Stimulated activated CD8-positive, alpha-beta memory T cell treated with anti-CD3 and anti-CD28 coated beads, Interleukin-7, amount 100 ng/mL, for 4 hours (primary cell): ENCODE results near the gene ENOX1.
"Not testable (repeated sequence)": the region's sequence is repeated elsewhere in the genome, so short reads cannot be mapped to it uniquely, and the experiment has no call there.

Experiments
- DNase-seq, 2 donors: peaks; one replicate each; pipeline ENCODE4 v3.0.0-alpha.2; 2020; ENCODE audit warnings: low read depth in 2 of 2

The ENOX1 gene

DNA sequence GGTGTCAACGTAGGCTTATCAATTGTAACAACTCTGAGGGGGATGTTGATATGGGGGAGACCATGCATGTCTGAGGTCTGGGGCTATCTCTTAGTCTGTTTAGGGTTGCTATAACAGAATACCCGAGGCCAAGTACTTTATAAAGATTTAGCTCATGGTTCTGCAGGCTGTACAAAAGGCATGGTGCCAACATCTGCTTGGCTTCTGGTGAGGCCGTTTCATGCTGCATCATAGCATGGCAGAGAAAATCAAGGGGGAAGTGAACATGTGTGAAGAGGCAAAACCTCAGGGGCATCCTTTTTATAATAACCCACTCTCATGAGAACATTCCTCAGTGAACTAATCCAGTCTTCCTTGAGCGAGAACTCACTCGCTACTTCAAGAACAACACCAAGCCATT lies 353.8 kb downstream of the ENOX1 start:
- no peak for DNase-seq

DNA sequence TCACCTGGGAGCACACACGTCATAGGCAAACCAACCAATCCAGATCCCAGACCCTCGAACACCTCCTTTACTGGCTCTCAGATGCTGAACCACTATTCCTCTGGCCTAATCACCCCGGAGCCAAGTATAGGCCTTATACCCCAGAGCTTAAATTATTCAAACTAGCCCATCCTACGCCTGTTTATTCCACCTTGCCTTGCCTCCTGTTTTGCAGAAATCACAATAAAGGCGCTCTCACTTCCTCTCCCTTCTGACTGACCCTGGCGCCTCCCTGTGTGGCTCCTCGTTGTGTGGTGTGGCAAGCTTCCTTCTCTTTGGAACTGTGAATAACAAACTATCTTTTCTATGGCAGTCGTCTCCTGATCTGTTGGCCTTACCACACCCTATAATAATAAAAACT lies 354.9 kb downstream of the ENOX1 start:
- DNase-seq = no peak

DNA sequence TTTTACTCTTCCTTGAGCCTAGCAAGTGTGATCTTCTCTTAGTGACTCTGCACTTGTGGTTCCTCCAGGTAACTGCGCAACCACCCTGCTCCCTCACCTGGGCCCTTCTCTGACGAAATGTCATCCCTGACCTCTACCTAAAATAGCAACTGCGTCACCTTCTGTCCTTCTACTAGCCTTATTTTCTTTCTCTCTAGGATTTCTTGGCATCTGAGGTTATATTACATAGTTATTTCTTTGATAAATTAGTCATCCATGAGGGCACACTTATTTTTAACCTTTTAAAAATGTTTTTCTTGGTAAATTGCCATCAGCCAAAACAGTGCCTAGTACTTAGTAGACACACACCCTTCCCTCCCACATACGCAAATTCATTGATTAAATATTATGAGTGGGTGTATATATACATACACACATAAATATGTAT lies 355.5 kb downstream of the ENOX1 start:
- DNase-seq = no peak

DNA sequence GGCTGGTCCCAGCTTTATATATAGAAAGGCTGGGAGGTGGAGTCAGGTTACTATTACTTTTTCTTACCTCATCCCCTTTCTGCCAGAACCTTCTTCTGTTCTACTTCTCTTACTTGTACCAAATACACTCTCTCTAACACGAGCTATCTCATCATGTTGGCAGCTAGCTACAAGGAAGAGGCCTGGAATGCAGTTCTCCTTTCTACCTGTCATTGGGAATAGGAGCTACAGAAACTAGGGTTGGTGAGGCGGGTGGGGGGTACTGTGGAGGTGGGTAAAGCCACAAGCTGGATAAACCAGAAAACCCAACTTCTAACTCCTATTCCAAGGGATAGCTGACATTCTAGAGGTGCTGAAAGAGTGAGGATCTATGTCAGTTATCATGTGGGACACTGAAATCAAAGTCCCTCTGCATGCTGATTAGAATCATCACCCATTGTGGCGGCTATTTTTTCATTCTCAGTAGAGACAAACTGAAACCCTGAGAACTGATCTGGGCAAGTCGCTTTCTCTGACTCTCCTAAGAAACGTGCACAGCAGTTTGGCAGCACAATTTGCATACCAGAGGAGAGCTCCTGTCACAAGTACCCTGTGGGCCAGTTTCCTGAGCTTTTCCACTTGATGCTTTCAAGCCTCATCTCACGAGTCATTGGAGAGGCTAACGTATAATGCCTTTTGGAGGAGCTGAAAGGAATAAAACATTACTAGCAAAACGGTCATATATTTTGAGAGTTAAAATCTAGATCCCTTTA lies 358.1 kb downstream of the ENOX1 start:
- no peak for DNase-seq

DNA sequence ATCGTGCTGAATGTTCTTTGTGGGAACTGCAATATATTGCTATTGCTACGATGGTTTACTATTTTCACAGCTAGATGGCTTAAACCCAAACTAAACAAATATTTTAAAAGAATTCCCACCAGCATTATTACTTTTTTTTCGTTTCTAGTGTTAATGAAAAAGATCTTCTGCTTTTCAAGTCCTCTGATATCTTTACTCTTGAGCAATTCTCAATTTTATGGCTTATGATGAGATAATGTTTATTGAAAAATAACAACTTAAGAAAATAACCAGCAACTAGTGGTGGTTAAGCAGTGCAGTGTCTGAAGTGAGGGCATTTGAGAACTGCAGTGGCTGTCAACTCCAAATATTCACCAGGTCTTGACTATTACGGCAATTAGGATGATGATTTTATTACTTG lies 360.4 kb downstream of the ENOX1 start:
- DNase-seq = no peak

DNA sequence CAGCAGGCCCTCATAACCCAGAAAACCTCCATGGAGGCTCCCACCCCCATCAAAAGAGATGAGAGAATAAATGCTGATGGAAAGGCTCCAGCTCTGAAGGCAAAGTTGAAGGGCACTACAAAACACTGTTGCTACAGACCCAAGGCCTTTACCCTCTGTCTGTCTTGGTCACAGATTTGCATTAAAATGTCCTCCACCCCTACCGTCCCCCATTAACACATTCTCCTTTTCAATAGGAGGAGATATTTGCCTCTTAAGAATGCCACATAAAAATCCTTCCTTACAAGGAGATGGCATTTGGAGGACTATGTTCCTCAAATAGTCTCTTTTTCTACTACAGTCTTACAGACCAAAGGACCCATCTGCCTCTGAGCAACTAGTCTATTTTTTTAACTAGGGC lies 361.5 kb downstream of the ENOX1 start:
- no peak for DNase-seq

DNA sequence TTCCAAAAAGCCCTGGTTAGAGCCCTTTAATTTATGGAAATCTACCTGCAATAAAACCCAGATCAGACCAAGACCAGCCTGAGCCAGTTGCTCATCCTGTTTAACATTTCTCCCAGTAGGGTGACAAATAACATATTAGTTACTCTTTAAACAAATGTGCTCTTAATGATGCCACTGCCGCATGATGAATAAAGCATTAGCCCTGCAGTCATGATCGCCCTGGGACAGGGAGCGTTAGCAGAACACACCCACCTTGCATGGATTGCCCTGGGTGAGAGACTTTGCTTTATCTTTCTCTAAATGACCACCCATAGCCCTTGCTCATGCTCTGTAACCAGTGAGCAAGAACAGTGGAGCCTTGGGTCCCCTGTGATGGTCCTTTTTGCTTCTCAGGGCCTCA lies 362.4 kb downstream of the ENOX1 start:
- DNase-seq = no peak

DNA sequence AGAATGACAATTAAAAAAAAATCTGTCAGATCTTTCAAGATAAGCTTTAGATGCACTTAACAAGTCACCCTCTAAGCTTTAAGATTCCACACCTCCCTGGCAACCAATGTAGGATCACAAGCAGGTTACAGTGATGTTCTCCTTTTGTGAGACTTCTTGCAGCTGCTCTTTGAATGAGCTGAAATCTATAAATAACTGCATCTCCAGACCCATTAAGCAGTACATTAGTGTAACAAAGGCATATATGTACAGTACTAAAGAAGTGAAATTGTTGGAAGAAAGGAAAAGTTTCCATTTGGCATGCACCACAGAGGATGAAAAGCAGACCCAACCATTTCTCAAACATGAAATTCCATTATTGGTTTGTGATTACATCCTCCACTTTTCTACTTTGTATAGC lies 364.7 kb downstream of the ENOX1 start:
- DNase-seq = no peak

DNA sequence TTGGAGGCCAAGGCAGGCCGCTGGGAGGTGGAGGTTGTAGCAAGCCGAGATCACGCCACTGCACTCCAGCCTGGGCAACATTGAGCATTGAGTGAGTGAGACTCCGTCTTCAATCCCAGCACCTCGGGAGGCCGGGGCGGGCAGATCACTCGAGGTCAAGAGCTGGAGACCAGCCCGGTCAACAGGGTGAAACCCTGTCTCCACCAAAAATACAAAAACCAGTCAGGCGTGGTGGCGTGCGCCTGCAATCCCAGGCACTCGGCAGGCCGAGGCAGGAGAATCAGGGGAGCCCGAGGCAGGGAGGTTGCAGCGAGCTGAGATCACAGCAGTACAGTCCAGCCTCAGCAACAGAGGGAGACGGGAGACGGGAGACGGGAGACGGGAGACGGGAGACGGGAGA lies 369.9 kb downstream of the ENOX1 start:
- DNase-seq = not testable (repeated sequence)

DNA sequence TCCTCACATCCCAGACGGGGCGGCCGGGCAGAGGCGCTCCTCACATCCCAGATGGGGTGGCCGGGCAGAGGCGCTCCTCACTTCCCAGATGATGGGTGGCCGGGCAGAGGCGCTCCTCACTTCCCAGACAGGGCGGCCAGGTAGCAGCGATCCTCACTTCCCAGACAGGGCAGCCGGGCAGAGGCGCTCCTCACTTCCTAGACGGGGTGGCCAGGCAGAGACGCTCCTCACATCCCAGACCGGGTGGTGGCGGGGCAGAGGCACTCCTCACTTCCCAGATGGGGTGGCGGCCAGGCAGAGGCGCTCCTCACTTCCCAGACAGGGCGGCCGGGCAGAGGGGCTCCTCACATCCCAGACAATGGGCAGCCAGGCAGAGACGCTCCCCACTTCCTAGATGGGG lies 370.4 kb downstream of the ENOX1 start:
- DNase-seq = not testable (repeated sequence)

DNA sequence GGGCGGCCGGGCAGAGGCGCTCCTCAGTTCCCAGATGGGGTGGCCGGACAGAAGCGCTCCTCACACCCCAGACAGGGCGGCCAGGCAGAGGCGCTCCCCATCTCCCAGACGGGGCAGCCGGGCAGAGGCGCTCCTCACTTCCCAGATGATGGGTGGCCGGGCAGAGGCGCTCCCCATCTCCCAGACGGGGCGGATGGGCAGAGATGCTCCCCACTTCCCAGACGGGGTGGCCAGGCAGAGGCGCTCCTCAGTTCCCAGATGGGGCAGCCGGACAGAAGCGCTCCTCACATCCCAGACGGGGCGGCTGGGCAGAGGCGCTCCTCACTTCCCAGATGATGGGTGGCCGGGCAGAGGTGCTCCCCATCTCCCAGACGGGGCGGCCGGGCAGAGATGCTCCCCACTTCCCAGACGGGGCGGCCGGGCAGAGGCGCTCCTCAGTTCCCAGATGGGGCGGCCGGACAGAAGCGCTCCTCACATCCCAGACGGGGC lies 370.8 kb downstream of the ENOX1 start:
- DNase-seq = not testable (repeated sequence)

DNA sequence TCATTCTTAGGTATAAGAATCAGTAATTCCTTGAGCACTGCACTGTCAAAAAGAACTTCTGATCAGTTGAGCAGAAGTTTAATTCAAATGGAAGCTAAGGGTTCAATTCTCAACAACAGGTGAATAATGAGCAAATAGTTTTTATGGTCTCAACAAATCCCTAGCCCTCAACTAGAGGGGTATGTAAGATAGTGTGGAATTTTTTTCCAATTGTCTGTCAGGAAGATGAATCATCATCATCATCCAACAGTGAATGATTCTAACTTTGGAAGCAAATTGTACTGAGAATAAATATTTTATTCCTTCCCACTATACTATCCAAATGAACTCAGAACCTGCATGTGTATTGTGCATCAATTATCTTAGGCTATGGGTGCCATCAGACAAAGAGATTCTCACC lies 372.7 kb downstream of the ENOX1 start:
- DNase-seq = no peak

DNA sequence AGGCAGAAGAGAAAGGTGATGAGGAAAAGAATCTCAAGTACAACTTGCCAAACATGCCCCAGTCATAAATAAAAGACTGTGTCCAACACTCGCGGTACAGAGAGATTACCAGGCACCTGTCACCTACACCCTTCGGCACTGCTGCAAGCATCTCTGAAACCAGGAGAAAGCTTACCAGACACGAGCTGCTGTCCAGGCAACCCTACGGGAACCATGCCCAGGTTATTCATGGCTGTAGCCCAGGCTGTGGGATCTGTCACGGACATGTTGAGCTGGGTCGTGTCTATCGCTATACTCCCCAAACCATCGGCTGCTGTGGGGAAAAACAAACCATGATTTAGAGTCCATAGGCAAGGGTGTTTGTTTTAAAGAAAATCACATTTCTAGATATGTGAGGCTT lies 375.0 kb downstream of the ENOX1 start:
- no peak for DNase-seq

DNA sequence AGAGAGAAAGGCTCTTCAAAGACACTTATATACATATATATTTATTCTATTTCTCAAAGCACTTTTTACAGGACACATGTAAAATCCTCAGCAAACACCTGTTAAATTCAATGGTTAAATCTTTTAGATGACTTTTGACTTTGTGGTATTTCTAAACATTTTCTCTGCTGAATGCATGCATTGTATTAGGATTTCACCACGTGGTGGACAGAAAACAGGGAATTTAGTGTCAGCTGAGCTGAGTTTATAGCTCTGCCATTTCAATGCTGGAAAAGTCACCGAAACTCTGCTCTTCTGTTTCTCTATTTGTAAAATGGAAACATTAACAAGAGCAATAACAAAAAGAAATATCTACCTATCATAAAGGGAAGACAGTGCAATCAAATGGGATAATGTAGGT lies 375.6 kb downstream of the ENOX1 start:
- DNase-seq = no peak

DNA sequence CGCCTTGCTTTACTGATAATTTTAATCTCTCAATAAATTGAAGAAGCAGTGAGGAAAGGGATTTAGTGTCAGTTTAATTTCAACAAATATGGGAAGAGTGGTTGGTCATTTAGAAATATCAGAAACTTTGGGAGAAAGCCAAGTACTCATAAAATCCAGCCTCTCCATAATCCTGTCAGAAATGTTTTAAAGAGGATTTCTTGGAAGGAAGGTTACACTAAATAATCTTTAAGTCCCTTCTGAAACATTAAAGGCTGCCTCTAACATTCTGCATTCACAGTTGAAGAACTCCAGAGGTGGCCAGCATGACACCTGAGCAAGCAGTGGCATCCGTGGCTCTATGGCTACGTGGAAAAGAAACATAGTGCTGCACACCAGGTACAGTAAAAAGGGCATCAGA lies 378.5 kb downstream of the ENOX1 start:
- DNase-seq = no peak

DNA sequence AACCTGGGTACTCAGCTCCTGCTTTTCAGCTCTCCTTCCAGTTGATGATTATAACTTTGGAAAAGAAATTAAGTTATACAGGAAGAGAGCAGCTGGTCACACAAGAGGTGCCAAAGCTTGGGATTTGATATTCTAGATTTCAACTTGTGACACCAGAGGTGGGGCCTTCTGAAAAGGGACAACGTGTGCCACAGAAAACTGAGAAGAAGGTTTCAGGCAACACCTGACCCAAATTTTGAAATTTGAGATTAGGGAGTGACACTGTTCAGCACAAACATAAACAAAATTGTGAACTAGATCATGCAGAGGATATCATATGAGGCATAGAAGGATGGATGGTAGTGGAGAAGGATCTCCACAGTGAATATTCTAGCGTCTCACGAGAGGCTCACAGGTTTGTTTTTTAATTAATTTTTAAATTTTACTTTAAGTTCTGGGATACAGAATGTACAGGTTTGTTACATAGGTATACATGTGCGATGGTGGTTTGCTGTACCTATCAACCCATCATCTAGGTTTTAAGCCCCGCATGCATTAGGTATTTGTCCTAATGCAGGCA lies 379.7 kb downstream of the ENOX1 start:
- DNase-seq = no peak

DNA sequence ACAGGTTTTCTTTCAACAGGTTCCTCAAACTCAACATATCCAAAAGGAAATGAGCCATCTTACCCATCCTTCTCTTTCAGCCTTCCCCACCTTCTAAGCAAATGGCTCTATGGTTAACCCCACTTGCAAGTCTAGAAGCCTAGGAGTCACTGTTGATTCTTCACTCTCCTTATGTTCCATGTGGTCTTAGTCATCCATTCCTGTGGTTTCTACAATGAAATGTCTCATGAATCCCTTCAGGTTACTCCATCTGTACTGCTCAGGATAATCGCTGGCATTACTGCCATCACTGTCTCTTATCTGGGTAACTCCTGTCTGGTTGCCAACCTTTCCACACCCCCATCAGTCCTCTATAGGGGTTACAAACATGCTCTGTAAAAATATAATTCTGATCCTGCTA lies 381.3 kb downstream of the ENOX1 start:
- DNase-seq = no peak

DNA sequence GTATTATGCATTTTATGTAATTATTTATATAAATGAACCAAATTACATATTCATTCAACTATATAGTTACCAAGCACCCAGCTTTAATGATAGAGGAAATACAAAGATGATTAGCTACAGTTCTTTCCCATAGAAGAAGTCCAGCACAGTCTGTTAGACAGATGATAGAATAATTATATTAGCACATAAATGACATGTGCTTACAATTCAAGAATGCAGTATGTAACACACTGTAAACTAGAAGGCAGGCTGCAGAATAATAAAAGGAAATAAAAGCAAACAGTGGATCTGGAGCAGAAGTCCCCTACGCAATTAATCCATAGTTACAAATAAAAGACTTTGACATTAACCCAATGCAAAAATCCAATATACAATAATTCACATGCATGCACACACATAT lies 384.4 kb downstream of the ENOX1 start:
- no peak for DNase-seq

DNA sequence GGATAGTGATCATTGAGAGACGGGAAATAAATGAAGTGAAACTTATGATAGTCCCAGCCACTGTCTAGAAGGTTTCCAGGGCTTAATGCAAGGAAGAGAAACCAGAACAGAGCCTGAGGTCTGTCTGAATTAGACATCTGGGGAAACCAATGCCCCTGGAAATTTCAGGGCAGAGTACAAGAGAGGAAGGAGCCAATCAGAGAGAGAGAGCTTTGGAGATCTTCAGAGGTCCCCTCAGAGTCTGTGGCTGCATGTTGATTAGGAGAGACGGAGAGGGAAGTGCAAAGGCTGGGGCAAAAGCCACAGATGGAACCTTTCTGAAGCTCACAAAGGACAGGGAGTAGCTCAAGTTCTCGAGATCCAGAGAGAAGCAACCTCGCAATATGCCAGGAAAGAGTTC lies 385.4 kb downstream of the ENOX1 start:
- DNase-seq = no peak

DNA sequence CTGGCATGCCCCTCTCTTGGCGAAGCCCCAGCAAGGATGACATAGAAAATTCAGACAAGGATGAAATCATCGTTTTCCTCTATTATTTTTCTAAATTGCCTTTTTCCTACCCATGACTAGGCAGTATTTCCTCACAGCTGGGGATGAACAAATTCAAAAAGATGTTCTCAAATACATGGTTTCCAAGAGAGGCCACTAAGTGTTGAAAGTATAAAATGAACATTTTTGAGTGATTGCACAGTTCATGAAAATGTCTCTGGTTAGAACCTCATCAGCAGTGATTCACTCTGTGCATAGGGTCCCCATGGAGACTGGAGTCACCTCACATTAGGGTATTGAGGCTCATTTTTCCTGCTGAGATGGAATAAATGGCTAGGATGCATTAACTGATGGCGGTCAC lies 389.7 kb downstream of the ENOX1 start:
- DNase-seq = no peak

DNA sequence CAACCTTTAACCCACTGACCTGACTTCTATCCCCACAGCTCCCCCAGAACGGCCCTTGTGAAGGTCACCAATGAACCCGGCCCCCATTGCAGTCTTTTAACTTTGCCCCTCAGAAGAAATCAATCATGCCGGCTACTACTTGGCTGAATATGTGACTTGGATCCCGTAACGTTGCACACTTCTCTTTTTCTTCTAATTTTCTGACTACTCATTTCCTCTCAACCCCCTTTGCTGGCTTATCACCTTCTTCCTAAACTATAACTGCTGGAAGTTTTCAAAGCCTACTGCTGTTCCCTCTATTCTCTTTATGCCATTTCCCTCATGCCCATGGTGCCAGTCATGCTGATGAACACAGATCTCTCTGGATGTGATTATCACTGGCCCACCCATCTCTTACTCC lies 395.7 kb downstream of the ENOX1 start:
- DNase-seq = no peak

DNA sequence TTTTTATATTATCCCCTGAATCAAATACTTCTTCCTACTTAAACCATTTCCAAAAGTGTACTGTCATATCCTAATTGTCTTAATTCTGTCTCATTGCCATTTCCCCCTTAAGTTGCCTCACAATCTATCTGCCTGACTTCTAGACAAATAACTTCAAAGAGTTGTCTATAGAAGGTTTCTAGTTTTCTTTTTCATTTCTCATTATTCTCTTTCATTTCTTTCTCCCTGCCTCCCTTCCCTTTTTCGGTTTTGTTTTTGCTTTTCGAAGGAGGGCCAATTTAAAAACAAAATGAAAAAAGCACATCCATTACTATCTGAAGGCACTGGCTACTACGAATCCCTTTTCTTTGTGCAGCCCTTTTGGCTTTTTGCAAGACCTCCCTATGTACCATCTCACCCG lies 396.2 kb downstream of the ENOX1 start:
- DNase-seq = no peak

DNA sequence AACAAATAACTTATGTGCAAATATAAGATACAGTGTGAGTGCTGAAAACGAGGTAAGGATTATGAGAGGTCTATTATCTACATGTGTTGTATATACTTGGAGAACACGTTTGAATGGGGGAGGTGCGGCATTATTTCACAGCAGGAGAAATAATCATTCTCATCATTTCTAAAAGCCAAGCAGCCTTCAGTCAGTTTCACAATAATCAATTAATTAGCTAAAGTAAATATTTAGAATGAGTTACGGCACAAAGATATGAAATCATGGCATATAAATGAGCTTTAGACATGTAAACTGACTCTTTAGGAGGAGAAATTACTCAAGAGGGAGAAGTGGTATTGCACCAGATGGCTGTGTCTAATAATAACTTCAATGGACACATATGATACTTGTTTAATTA lies 396.8 kb downstream of the ENOX1 start:
- no peak for DNase-seq

DNA sequence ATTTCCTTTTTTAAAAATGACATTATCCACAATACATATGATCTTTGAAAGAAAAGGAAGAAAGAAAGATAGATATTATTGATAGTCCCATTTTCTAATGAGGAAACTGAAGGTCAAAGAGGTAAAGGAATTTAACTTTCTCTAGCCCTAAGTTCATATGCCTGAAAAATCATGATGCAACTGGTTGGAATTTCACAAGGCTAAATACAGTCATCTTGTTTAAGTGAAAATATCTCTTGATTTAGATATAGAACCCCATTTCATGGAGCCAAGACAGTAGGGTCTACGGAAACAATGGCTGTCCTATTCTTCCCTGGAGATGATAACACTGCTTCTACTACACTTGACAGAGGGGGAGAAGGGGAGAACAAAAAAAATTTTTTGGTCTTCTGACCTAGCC lies 397.2 kb downstream of the ENOX1 start:
- no peak for DNase-seq
